HG02943 (cell line): Measurements from ENCODE around the gene ST8SIA4.

ENCODE experiments used
- ATAC-seq: cut with Tn5 transposase; IDR thresholded peaks from one replicate; pipeline ENCODE4 v1.9.1; 2021; ENCODE audit warnings: mild to moderate bottlenecking, low read depth, moderate library complexity; ENCODE audit not compliant: unreplicated experiment

Gene ST8SIA4

DNA sequence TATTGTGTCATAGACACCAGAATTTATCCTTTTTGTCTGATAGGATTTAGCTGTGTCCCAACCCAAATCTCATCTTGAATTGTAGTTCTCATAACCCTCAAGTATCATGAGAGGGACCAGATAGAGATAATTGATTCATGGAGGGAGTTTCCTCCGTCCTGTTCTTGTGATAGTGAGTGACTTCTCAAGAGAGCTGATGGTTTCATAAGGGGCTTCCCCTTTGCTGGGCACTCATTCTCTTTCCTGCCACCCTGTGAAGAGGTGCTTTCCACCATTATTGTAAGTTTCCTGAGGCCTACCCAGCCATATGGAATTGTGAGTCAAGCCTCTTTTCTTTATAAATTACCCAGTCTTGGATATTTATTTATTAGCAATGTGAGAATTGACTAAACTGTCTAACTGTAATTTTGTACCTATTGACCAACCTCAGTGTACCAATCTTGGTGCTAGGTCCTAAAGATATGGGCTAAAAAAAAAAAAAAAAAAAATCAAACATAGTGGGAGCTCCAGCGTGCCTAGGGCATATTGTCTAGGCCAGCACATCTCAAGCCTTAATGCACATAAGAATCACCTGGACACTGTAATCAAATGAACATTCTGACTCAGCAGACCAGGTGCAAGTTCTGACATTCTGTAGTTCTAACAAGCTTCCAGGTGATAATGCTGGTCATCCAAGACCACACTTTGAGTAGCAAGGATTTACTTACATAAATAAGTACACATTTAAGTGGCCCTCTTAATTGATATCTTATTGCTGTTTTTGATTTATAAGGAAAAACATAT is 30.5 kb downstream of the ST8SIA4 start:
- no peak for ATAC-seq

DNA sequence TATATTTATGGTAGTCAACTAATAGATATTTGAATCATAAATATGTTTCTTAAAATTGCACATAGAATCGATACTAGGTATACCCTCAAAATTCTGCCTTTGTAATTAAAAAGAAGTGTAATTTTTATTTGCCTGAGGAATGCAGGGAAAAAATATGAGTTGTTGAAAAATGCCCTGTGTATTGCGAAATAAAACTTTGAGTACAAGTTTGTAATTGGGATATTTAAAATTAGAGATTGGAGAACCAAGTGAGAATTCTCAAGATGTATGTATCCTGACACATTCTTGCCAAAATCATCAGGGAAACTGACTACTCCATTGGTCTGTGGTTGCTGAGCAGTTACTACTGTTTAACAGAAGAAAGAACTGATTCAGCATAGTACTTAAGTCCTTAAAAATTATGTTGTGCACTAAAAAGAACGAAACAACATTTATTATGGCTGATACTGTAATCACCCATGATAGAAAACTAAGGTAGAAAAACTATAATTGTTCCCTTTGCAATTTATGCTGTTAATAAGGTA is 36.0 kb downstream of the ST8SIA4 start:
- no peak for ATAC-seq

DNA sequence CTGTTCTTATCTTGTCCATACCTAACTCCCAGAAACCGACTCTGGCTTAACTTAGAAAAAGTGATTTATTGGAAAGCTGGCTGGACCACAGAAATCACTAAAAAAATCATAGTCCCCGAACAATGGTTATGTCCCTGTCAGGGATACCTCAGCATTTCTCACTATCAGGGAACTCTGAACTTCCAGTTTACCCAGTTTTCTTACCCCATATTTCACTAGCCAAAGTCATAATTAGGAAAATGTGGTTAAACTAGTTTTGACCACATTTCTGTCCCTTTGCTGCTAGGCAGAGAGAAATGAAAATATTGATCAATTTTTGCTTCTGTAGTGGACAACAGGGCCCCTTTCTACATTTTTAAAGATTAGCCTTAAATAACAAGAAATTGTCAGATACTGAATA is 38.2 kb downstream of the ST8SIA4 start:
- ATAC-seq: no peak

DNA sequence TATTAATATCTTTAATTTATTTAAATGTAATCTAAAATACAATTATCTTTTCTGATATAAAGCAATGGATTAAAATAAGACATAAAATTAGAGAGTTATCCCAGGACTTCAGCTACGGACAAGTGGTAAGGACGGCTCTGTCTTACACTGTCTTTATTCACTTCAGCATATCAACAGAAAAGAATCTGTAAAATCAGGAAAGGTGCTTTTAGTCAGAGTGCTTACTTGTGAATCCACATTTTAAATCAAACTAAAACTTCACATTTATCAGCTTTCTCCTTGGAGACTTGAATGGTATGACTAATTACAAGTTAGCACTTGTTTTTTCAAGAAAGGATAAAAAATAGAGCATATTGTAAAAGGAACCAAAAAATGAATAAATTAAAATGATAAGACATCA is 39.3 kb downstream of the ST8SIA4 start:
- no peak for ATAC-seq

DNA sequence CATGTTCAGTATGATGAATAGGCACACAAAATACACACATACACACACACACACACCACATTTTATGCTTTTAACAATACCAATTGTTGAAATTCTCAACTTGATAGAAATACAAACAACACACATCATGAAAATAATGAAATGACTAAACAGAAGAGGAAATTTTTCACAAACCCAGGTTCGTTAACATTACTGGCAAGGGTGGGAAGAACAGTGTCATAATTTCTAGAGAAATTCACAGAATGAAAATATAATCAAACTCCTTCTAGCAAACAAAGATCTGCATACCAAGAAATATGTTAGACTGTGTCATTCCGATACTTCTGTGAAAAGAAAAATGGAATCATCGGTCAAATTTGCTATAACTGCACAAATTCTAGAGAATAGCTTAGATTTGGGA is 41.9 kb downstream of the ST8SIA4 start:
- no peak for ATAC-seq

DNA sequence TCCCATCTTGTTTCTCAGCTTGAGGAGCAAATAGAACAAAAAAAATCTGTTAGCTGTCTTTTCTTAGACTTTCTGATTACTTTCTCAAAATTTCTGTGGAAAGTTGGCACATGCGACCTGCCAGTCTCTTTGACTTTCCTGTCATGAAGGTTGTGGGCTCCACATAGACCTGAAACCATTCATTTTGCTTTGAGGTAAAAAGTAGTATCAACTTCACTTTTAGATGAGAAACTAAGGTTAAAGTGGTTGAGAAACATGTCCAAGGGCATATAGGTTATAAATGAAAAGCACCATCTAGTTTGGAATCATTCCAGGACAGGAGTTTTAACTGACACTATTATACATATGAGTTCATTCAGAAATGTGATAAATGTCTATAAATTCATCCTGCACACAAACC is 42.7 kb downstream of the ST8SIA4 start:
- ATAC-seq: peak; percentile 48

DNA sequence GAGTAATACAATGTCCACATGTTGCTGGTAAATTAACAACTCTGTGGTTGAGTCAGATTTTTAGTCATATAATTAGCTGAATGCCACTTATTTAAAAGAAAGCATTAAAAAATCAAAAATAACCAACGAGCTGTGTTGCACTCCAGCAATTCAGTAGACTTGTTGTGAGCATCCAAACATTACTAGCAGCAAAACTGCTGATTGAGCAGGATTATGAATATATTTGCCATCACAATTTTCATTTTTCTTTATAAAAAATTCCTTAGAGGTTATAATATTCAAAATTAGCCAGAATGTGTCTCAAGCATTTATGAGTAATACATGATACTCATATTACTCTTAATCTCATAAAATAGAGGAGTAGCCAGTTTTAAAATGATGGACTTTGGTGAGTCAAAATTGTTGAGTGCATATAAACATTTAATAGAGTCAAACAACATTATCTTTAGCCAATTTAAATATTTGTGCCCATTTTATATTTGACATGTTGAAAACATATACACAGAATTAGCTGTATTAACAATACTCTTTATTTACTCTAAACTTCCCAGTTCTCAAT is 44.0 kb downstream of the ST8SIA4 start:
- no peak for ATAC-seq

DNA sequence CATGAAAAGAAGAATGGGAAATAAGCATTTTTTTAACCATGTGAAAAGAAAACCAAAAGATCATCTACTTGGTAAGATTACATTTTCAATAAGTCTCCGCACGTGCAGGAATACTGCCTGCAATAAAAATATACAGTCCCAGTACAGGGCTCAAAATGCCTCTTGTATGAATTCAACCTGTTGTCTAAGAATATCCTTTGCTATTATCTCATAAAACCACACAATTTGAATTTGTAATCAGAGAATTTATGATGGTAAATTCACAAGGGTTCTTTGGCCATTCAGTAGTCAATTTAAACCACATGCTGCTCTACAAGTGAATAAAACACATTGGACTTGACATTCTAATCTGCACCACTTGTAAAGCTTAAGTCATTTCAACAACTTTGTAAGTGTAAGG is 46.6 kb downstream of the ST8SIA4 start:
- ATAC-seq: no peak

DNA sequence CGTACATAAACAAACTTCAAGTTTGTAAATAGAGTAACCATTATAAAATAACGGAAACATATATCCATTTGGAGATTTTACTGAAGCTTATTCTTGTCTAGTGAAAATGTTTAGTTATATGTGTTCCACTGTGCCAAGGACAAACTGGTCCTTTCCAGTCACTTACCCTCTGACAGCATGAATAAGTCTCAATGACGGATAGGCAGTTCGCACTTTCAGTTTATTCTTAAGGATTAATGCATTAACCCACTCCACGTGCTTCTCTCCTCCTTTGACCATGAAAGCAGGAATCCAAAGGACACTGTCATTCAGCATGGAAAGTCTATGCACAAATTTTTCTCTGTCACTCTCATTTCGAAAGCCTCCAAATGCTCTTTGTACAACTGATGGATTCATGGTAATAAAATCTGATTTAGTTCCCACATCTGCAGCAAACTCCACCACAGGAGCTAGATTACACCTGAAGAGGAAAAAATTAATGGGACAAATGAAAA is 47.1 kb downstream of the ST8SIA4 start:
- no peak for ATAC-seq

DNA sequence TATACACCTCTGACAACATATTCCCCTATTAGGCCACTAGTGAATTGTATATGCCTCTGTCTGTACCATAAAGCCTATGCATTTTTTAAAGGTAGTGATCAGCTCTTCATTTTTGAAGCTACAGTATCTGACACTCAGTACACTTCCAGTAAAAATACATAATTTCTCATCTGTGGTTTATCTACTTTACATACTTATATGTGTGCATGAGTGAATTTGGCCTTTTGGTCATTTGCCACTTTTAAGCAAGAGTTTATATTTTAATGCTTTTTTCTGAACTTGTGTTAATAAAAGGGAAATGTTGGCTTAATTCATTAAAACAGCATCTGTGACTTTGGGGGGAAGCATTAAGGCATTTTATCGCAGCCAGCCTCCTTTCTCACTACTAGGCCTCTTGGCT is 47.8 kb downstream of the ST8SIA4 start:
- no peak for ATAC-seq

DNA sequence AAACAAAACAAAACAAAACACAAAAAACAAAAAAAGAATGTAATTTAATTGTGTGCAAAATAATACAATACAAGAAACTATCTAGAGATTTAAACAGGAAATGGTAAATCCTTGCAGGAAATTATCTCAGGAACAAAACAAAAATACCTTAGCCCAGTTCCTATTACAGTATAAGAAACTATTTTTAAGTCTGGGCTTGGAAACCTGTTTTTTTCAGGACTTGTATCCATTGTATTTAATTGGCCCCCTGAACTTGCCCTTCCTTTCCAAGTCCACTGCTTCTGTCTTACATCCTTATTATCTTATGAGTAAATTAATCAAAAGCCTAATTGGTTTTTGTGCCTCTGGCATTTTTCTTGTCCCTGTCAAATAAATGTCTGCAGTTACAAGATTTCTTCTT is 48.5 kb downstream of the ST8SIA4 start:
- no peak for ATAC-seq

DNA sequence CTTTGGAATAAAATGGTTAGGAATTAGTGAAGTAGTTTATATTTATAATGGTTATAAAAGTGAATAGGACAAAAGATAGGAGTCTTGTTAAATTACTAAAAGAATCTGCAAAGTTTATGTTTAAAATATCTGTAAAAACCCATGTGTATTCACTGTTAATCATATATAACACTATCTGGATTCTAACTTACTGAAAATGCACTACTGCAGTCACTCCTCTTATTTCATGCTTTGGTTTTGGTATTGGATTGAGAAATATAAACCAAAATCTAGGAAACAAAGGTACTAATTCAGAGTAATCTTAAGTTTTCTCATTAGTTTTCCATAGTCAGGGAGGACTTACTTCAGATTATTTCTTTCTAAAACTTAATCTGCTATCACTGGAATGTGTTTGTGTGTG is 49.5 kb downstream of the ST8SIA4 start:
- ATAC-seq: no peak

DNA sequence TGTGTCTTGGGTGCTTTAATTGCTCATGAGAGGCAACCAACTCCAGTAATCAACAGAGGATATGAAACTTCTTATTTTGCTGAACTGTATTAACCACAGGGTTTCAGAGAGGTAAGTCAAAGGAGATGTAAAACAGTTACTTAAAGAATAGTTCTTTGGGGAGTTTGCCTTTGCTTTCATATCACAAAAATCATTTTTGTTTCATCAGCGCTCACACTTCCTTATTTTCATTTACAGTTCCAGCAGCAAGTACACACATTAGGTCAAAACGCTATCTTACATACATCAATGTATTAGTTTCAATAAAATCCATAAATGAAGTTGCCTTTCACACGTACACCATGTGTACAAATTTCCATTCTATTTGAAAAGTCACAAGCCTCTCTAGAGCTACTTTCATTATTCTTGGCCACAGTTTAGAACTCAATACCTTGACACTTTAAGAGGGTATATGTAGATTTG is 50.1 kb downstream of the ST8SIA4 start:
- peak; percentile 96 for ATAC-seq

DNA sequence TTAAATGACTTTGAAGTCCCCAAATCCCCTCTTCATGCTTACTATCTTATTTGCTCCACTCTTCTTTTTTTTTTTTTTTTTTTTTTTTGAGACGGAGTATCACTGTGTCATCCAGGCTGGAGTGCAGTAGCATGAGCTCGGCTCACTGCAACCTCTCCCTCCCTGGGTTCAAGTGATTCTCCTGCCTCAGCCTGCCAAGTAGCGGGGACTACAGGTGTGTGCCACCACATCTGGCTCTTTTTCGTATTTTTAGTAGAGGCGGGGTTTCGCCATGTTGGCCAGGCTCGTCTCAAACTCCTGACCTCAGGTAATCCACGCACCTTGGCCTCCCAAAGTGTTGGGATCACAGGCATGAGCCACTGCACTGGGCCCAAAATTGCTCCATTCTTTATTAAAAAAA is 51.0 kb downstream of the ST8SIA4 start:
- no peak for ATAC-seq

DNA sequence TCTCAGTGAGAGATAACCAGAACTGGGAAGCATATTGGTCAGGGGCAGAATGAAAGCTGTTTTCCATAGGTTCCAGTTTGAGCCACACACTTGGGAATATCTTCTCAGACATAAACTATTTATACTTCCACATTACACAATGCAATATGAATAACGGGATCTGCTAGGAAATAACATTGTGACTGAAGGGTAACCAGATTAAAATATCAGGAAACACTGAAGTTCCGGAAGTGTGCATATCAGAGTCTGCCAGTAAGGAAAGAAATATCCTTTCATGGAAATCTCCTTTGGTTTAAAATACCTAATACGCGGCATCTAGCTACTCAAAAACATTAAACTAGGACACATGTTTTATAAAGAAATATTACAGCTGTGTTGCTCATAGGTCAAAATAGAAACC is 56.3 kb downstream of the ST8SIA4 start:
- no peak for ATAC-seq

DNA sequence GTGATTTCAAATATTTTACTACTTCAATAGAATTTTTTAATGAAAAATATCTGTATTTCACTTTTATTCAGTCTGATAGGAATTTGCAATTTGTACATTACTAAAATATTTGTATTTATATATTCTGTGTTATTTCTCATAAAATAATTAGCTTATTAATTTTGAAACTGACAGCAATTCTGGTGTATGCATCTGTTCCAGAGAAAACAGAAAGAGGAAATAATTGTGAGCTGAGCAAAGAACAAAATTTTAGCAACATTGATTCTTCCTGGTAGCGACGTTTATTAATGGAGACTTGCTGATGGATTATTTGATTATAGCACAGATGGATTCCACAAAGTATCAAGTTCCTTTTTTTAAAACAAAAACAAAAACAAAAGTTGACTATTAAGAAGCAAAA is 61.0 kb downstream of the ST8SIA4 start:
- ATAC-seq: no peak

DNA sequence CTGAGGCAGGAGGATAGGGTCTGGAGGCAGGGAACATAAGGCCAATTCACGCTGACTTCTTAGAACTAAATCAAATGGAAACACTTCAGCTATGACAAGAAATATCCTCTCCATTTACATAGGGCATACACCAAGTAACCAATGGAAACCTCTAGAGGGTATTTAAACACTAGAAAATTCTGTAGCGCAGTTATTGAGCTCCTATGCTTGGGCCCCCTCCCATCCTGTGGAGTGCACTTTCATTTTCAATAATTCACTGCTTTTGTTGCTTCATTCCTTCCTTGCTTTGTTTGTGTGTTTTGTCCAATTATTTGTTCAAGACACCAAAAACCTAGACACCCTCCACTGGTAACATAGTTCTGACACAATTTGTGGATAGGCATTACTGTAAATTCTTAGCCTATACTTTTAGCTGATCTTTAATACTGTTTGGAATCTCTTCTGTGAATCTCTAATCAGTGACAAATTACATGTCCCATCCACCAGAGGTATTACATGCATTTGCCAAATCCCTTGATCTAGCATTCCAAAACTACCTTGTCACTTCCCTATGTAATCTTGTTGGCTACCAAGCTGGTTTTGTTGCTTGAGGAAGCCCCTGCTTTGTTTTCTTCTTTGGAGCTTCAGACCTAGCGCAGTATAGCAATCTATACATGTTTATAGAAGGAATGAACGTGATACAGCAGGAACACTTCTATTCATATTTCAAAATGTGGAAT is 61.6 kb downstream of the ST8SIA4 start:
- ATAC-seq: peak; percentile 33

DNA sequence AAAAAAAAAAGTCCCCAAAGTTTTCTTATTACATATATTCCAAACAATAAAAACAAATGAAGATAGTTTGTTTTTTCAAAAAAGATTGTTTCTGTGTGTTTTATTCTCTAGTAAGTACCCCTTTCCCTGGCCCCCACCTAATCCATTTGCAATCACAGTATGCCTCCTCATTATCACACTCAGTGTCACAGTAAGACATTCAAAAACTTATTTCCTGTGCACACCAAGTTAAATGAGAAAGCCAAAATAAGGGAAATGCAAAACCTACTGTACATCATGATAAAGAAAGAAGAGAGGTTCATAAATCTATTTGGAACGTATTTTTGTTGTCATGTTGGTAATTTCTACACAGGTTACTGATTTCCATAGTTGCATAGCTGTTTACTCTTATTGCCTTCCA is 62.3 kb downstream of the ST8SIA4 start:
- ATAC-seq: peak; percentile 42

DNA sequence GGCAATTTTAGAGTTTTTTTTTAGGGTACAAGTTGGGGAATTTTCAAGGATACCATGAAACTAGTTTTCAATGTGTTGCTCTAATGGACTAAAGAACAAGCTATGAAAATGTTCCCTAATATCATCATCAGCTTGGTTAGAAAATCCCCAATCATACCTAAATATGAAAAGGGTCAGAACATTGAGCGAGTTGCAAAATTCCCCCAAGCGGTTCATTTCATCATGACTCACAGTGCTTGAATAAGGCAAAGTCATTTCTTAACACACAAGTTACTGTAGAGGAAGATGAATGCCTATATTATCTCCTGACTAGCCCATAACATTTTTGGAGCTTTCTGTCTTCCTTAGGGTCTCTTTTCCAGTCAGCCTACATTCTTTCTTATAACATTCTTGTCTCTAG is 62.7 kb downstream of the ST8SIA4 start:
- no peak for ATAC-seq

DNA sequence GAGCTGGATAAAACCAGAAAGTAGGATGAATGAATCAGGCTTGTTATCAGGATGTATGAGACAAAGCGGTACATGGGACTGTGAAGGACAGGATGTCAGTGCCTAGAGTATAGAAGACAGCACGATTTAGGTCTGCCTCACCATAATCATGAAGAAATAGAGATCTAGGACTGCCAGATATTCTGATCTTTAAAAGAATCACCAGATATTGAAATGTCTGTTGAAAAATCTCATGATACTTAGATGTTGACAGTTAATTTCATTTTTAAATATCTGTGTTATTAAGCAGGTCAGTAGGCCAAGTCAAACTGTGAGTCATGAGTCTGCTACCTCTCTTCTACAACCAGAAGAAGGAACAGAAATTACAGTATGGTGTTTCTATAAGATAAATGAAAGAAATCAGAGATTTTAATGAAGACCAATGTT is 65.0 kb downstream of the ST8SIA4 start:
- no peak for ATAC-seq

DNA sequence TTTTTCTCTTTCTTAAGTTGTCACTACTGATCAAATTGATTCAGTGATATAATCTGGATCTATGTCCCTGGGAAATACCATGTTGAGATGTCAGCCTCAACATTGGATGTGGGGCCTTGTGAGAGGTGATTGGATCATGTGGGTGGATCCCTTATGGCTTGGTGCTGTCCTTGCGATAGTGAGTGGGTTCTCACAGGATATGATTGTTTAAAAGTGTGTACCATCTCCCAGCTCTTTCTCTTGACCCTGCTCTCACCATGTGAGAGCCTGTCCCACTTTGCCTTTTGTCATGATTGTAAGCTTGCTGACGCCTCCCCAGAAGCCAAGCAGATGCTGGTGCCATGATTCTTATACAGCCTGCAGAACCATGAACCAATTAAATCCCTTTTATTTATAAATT is 68.6 kb downstream of the ST8SIA4 start:
- ATAC-seq: no peak
